HG03097 (cell line): ENCODE results near the gene TIGD1.
"Not testable (repeated sequence)": the region's sequence is repeated elsewhere in the genome, so short reads cannot be mapped to it uniquely, and the experiment has no call there.

ENCODE experiments used
- ATAC-seq: cut with Tn5 transposase; IDR thresholded peaks from one replicate; pipeline ENCODE4 v1.9.1; 2021; ENCODE audit not compliant: unreplicated experiment, low FRiP score

Gene TIGD1

GRCh38 chr2:232571026-232571474 is 20.7 kb upstream of the TIGD1 start:
- no peak for ATAC-seq

- not testable (repeated sequence) for ATAC-seq
These were observed 20.1 kb upstream of the TIGD1 start for GRCh38 chr2:232570481-232570880.

- no peak for ATAC-seq
These were observed 19.2 kb upstream of the TIGD1 start for GRCh38 chr2:232569541-232569940.

- ATAC-seq = no peak
These were observed 17.8 kb upstream of the TIGD1 start for GRCh38 chr2:232568161-232568560.

- no peak for ATAC-seq
These were observed 17.4 kb upstream of the TIGD1 start for GRCh38 chr2:232567721-232568120.

- no peak for ATAC-seq
These were observed 13.2 kb upstream of the TIGD1 start for GRCh38 chr2:232563580-232563979.

GRCh38 chr2:232562515-232563151 is 12.3 kb upstream of the TIGD1 start:
- no peak for ATAC-seq

- ATAC-seq = no peak
These were observed 6.1 kb upstream of the TIGD1 start for GRCh38 chr2:232556426-232556825.

- no peak for ATAC-seq
These were observed 1.4 kb upstream of the TIGD1 start for GRCh38 chr2:232551776-232552175.

GRCh38 chr2:232551250-232551638 is 887 bp upstream of the TIGD1 start:
- ATAC-seq = no peak

GRCh38 chr2:232549655-232550353 is 553 bp downstream of the TIGD1 start:
- ATAC-seq = no peak

GRCh38 chr2:232547991-232548390 is 2.4 kb downstream of the TIGD1 start:
- no peak for ATAC-seq

- ATAC-seq = no peak
These were observed 4.6 kb downstream of the TIGD1 start for GRCh38 chr2:232545511-232546375.

GRCh38 chr2:232544674-232545073 is 5.7 kb downstream of the TIGD1 start:
- ATAC-seq = no peak

- no peak for ATAC-seq
These were observed 6.3 kb downstream of the TIGD1 start for GRCh38 chr2:232543928-232544631.

- ATAC-seq = no peak
These were observed 6.9 kb downstream of the TIGD1 start for GRCh38 chr2:232543491-232543890.

GRCh38 chr2:232542715-232543467 is 7.5 kb downstream of the TIGD1 start:
- ATAC-seq = no peak

GRCh38 chr2:232541961-232542714 is 8.2 kb downstream of the TIGD1 start:
- no peak for ATAC-seq

GRCh38 chr2:232541195-232541960 is 9.0 kb downstream of the TIGD1 start:
- no peak for ATAC-seq
